ENCODE results near the gene PPP2R1B.

Gene PPP2R1B

GRCh38 chr11:111691176-111691575 is 75.0 kb downstream of the PPP2R1B start:
- DNase-seq: no peak

GRCh38 chr11:111688013-111688412 is 78.2 kb downstream of the PPP2R1B start:
- DNase-seq: no peak

- DNase-seq: no peak
These were observed 81.9 kb downstream of the PPP2R1B start for GRCh38 chr11:111684251-111684650.

- DNase-seq: no peak
These were observed 82.4 kb downstream of the PPP2R1B start for GRCh38 chr11:111683806-111684205.

GRCh38 chr11:111680486-111681175 is 85.6 kb downstream of the PPP2R1B start:
- DNase-seq: no peak
